MCF 10A (cell line): Measurements from ENCODE around the gene KDR. TPM values are rescaled to one million over a fixed set of nuclear protein-coding genes. Genes with fewer than 3 reads are reported as not detected.

Experiments
- BruUV-seq: library from RNA; stranded (reverse); fragments of 400-500 nt; replicated peaks from 2 replicates; lab custom pipeline; 2021; lab: Mats Ljungman, UMichigan
- CTCF ChIA-PET: fragments of 300-600 bp; sonication (Branson Sonifier 250); formaldehyde crosslinking; extraction: SDS; loops from one replicate; lab custom pipeline; 2021; ENCODE audit warnings: antibody characterized with exemption, inconsistent platforms; lab: Yijun Ruan, JAX
- POLR2A ChIA-PET: fragments of 300-600, 350-650 bp; sonication (Branson Sonifier 250); formaldehyde crosslinking; extraction: SDS; loops from one replicate; lab custom pipeline; 2020; ENCODE audit warnings: antibody characterized with exemption, inconsistent platforms; lab: Yijun Ruan, JAX
- DNase-seq: peaks from one replicate; pipeline ENCODE4 v3.0.0-alpha.2; 2018; ENCODE audit not compliant: unreplicated experiment
- H3K27ac Mint-ChIP-seq: one replicate; pipeline ENCODE4 v1.8.0; 2022; ENCODE audit warnings: mild to moderate bottlenecking, low read depth, mixed read lengths; ENCODE audit not compliant: unreplicated experiment
- H3K27me3 Mint-ChIP-seq: one replicate; pipeline ENCODE4 v1.8.0; 2022; ENCODE audit warnings: mixed read lengths; ENCODE audit not compliant: insufficient read depth, unreplicated experiment
- H3K36me3 Mint-ChIP-seq: one replicate; pipeline ENCODE4 v1.8.0; 2022; ENCODE audit warnings: mild to moderate bottlenecking, moderate library complexity, mixed read lengths; ENCODE audit not compliant: insufficient read depth, unreplicated experiment
- H3K4me1 Mint-ChIP-seq: one replicate; pipeline ENCODE4 v1.8.0; 2022; ENCODE audit warnings: mixed read lengths; ENCODE audit not compliant: insufficient read depth, unreplicated experiment
- H3K4me3 Mint-ChIP-seq: one replicate; pipeline ENCODE4 v1.8.0; 2022; ENCODE audit warnings: mild to moderate bottlenecking, moderate library complexity, mixed read lengths; ENCODE audit not compliant: unreplicated experiment
- H3K9me3 Mint-ChIP-seq: one replicate; pipeline ENCODE4 v1.8.0; 2022; ENCODE audit warnings: mixed read lengths; ENCODE audit not compliant: unreplicated experiment
- intact Hi-C: fragments of 100-400 bp; cut with micrococcal nuclease; formaldehyde crosslinking; loops from 2 replicates; pipeline ENCODE4 v1.14.1; 2022
- total RNA-seq: library from RNA; stranded (reverse); gene quantifications from 2 replicates; pipeline ENCODE4 v1.2.3, GENCODE V29; 2022
- TF ChIP-seq, protein P1 (sequence below): fragments of 200-600 bp; IDR thresholded peaks from one replicate; pipeline ENCODE4 v1.8.0; 2022; ENCODE audit warnings: antibody characterized with exemption, mild to moderate bottlenecking; ENCODE audit not compliant: unreplicated experiment

KDR gene
- total RNA-seq, 1 experiment from 2014 or later: 0.37 TPM

DNA sequence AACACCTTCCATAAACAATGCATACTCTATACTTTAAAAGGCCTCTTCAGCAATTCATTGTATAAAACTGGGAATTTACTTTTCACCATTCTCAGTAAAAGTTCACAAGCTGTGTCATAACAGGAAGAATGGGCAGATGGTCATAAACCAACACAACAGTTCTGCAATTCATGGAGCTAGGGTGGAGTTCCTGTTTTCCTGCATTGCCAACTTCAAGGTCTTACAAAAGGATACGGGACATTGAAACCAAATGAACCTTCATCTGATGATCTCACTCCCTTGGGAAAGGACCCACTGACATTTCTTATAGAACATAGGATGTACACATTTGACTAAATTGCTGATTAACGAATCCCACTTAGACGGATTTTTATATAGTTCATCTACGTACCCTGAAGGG lies 4.1 kb downstream of the KDR start:
- Mint-ChIP-seq H3K9me3 (no peaks in the 10 kb centered on the region), H3K4me3 (no peak overlapping the region), H3K4me1 (peaks cover under 1% of the 10 kb centered on the region), H3K27ac (no peak overlapping the region), H3K36me3 (no peaks in the 10 kb centered on the region), H3K27me3 (no peaks in the 10 kb centered on the region)
- POLR2A ChIA-PET: no interaction called here
- no peak for DNase-seq
- intact Hi-C loops: no loop called here
- BruUV-seq: no TSS peak
- CTCF ChIA-PET: no interaction called here
- TF ChIP-seq, protein P1, sequence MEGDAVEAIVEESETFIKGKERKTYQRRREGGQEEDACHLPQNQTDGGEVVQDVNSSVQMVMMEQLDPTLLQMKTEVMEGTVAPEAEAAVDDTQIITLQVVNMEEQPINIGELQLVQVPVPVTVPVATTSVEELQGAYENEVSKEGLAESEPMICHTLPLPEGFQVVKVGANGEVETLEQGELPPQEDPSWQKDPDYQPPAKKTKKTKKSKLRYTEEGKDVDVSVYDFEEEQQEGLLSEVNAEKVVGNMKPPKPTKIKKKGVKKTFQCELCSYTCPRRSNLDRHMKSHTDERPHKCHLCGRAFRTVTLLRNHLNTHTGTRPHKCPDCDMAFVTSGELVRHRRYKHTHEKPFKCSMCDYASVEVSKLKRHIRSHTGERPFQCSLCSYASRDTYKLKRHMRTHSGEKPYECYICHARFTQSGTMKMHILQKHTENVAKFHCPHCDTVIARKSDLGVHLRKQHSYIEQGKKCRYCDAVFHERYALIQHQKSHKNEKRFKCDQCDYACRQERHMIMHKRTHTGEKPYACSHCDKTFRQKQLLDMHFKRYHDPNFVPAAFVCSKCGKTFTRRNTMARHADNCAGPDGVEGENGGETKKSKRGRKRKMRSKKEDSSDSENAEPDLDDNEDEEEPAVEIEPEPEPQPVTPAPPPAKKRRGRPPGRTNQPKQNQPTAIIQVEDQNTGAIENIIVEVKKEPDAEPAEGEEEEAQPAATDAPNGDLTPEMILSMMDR: no peak

DNA sequence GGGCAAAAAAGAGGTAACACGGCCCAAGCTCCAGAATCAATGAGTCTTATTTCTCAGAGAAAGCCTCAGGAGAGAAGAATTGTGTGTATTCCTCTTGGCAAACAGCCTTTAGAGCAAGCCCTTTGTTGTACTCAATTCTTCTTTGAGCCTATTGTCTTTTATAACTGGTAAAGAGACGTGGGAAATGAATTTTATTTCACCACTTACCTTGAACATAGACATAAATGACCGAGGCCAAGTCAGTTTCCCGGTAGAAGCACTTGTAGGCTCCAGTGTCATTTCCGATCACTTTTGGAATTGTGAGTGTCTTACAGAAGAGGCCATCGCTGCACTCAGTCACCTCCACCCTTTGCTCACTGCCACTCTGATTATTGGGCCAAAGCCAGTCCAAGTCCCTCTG lies 7.0 kb downstream of the KDR start:
- no peak for DNase-seq
- Mint-ChIP-seq H3K4me3 (no peak overlapping the region), H3K27me3 (no peaks in the 10 kb centered on the region), H3K27ac (no peak overlapping the region), H3K36me3 (peaks cover 11% of the 10 kb centered on the region), H3K9me3 (no peaks in the 10 kb centered on the region), H3K4me1 (no peaks in the 10 kb centered on the region)
- ChIA-PET CTCF (no interaction called here), POLR2A (no interaction called here)
- no TSS peak for BruUV-seq
- intact Hi-C loops: no loop called here
- TF ChIP-seq, protein P1: no peak

DNA sequence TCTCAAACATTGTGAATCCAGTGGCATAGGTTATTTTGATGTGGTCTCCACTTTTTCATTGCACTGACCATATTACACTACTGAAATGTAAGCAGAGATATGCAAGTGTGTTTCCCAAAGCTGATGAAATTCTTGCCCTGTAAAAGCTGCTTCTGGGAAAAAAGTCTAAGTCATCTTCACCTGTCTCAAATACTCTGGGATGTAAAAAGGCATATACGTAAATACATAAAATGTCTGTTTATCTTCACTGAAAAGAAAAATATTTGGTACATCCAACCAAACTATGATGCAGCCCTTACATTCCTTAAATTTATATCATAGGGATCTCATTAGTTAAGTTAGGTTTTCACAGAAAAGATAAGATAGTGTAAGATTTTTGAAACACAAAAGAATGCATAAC lies 7.9 kb downstream of the KDR start:
- no peak overlapping the region for H3K4me3 Mint-ChIP-seq
- DNase-seq: no peak
- no peaks in the 10 kb centered on the region for H3K4me1 Mint-ChIP-seq
- peaks cover 17% of the 10 kb centered on the region for H3K36me3 Mint-ChIP-seq
- intact Hi-C loops: no loop called here
- POLR2A ChIA-PET: no interaction called here
- TF ChIP-seq, protein P1: no peak
- no peak overlapping the region for H3K27ac Mint-ChIP-seq
- no peaks in the 10 kb centered on the region for H3K9me3 Mint-ChIP-seq
- no peaks in the 10 kb centered on the region for H3K27me3 Mint-ChIP-seq
- CTCF ChIA-PET: no interaction called here
- no TSS peak for BruUV-seq

DNA sequence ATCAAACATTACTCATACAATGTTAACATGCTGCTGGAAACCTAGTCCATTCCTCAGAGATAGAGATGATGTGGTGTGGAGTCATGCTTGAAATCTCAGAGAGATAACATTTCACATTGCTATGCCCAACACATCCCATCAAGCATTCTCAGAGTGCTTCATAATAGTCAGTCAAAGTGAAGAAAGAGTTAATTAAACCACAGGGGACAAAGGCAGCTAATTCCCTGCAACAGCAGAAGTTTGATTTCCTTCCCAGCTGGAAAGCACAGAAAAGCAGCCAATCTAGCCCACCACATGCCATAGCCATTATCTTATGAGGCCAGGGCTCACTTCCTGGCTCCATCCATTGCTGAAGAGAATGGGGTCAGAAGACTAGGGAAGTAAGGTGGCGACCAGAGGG lies 8.9 kb downstream of the KDR start:
- intact Hi-C loops: no loop called here
- CTCF ChIA-PET: interaction anchor here (0.7 kb wide), 1 partner anchor 196 kb away, joined by 3 read pairs; no protein-coding TSS in a partner anchor
- POLR2A ChIA-PET: interaction anchor here (0.8 kb wide), 1 partner anchor 9 kb away, joined by 5 read pairs; no protein-coding TSS in a partner anchor

More for the DNA sequence above, 8.9 kb downstream of the KDR start:
- no TSS peak for BruUV-seq
- Mint-ChIP-seq H3K27me3 (no peaks in the 10 kb centered on the region), H3K4me1 (no peaks in the 10 kb centered on the region), H3K9me3 (no peaks in the 10 kb centered on the region), H3K4me3 (no peak overlapping the region), H3K36me3 (peaks cover 17% of the 10 kb centered on the region), H3K27ac (no peak overlapping the region)
- TF ChIP-seq, protein P1: no peak
- no peak for DNase-seq
